ENCODE measurements around the gene ITGB4.
"Not testable (repeated sequence)": the region's sequence is repeated elsewhere in the genome, so short reads cannot be mapped to it uniquely, and the experiment has no call there.

Gene ITGB4

DNA sequence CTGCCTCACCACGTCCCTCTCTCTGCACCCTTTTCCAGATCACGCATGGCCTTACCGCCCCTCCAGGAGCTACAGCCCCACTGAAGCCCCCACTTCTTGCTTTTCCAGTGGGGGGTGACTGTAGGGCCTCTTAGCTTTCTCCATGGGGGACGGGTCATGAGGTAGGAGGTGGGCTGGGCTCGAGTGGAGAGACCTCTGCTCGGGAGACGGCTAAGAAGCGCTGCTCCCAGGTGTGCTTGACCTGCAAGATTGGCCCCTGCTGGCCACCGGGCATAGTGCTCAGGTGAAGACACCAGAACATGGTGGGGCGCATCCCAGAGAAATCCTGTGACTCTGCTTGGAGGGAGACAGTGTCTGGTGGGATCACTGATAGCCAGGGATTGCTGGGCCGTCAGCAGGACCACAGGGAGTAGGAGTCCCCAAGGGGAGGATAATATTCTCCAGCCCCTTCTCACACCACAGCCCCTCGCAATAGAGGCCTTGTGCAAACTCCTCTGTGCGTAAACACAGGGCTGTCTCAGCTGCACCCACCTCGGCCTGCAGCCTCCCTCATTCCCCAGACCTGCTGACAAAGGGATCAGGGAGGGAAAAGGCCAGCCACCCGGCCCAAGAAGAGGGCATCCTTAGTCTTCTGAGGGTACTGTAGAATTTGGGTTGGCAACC lies 52.7 kb downstream of the ITGB4 start:
- DNase-seq = no peak

DNA sequence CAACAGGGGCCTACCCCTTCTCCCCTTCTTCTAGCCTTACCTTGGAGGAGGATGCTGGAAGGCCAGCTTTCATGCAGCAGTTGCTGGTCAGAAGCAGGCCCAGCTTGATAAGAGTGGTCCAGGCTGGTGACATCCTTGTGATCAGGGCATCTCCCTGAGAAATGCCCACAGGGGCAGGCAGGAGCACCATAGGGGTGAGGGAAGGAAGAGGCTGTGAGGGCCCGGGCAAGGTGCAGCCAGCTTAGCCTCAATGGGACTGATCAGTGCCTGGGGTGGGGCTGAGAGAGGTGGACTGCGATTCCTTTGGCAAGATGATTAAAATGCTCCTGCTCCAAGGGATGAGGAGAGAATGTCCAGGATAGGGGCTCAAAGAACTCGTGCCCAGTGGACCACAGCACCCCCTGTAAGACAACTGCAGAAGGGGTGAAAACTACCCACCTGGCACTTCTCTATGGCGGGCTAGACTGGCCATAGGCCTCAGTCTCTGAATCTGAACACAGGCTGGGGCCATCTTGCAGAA lies 53.3 kb downstream of the ITGB4 start:
- DNase-seq = no peak

DNA sequence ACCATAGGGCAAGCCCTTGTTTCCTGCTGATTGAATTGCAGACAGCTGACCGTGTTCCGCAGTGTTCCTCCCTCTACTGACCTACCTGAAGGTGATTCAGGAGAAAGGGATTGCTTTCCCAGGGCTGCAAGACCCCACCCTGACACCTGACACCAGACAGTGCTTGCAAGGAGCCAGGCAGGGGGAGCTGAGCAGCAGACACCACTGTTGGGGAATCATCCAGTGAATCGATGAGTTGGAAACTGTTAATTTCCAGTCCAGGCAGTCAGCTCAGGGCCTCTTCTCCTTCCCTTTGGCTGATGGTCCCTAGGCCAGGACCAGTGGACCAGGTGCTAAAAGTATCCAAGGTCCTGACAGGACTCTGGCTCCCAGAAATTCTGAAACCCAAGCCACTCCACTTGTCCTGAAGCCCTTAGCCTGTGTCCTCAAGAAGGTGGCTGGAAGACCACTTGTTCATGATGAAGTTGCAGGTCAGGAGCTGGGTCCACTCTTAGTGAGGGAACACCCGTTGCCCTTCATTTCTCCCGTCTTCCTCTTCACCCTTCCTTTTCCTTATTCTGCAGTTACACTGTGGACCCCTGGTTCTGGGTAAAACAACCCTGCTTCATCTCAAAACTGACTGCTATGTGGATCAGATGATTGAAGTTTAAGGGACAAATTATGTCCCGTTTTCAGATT lies 53.9 kb downstream of the ITGB4 start:
- peak; percentile 35 for DNase-seq

DNA sequence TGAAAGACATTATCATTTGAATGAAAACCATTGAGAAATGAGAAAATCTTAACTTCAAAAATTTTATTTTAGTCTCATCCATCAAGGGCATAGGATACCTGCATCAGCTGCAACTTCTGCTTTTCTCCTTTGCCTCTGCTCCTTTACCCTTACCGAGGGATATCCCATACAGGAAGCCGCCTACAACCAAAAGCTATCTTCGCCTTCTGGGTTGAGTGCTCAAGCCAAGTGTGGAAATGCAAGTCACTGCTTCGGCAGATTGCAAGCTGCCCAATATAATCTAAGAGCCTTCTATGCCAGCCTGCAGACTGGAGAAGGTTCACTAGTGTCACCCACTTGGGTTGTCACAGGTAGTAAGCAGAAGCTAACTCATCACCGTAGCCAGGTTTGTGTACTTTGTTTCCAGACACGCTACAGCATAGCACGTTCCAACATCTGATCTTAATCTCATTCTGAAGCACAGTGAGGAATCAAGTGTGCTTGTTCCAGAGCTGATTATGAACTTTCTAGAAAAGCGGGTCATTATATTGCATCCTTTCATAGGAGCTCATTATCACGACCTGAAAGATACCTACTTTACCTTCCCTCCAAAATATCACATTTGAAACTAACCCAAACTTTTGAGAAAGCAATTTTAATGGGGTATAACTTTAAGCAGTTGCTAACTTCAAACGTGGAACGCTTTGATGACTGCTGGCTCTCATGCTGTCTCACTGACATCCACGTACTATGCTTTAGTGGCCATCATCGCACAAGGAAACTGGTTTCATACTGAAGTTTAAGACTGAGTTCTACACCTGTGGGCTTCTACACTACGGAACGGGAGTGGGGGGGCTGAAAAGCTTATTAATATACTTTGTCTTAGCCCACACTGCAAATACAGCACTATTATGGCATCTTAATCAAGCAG lies 55.4 kb downstream of the ITGB4 start:
- DNase-seq = no peak

DNA sequence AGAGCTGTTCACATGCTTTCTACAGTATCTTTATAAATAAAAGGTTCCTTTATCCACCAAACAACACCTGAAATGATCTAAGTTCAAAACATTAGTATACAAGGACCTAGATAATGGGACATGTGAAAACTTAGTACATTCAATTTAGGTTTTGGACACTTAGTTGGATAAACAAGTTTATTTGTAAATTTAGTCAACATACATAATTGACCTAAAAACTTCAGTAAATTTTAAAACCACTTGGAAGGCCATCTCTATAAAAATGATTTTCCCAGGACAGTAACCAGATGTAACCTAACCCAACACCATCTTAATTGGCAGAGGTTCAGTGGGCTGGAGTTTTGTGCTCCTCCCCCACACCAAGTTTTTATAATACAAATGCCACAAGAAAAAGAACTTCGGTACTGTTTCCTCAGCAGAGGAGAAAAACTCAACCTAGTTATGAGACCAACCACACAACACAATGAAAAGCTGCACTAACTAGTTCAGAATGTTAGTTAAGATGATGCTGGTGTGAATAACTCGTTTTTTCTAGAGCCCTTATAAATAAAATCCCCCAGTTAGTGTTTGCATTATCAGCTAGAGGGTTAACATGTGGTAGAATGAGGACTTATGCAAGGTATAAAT lies 56.1 kb downstream of the ITGB4 start:
- DNase-seq = no peak

DNA sequence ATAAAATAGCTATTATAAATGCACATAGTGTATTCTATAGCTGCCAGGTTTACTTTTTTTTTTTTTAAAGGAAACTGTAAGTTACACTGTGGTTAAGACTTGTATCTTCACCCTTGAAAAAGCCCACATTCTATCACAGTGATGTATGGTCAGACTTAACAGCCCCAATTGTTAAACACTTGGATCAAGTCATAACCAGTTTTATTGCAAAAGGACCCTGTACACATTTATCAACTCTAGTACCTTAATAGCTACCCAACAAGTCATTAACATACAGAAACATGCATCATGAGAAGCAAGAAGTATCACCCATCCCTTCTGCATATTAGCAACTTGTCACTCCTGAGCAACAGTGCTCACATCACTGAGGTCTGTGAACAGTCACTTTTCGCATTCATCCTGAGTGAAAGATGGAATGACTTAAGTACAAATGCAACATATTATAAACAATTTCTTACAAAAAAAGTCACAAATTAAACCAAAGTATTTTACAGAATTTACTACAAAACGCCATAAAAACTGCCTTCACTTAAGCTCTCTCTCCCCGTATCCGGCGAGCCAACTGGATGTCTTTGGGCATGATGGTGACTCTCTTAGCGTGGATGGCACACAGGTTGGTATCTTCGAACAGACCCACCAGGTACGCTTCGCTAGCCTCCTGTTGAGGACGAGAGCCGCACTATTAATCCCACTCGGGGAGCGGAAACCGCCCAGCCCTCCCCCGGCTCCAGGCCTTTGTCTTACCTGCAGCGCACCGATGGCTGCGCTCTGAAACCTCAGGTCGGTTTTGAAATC lies 57.0 kb downstream of the ITGB4 start:
- not testable (repeated sequence) for DNase-seq

DNA sequence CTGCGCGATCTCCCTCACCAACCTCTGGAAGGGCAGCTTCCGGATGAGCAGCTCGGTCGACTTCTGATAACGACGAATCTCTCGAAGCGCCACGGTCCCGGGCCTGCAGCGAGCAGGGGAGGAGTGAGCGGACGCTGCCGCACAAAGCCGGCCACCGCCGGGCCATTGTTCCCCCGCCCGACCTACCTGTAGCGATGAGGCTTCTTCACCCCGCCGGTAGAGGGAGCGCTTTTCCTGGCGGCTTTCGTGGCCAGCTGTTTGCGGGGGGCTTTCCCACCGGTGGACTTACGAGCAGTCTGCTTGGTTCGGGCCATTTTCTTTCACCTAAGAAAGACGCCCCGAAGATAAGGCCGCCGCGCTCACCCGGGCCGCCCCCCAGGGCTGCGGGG lies 57.6 kb downstream of the ITGB4 start:
- DNase-seq = peak; percentile 59

DNA sequence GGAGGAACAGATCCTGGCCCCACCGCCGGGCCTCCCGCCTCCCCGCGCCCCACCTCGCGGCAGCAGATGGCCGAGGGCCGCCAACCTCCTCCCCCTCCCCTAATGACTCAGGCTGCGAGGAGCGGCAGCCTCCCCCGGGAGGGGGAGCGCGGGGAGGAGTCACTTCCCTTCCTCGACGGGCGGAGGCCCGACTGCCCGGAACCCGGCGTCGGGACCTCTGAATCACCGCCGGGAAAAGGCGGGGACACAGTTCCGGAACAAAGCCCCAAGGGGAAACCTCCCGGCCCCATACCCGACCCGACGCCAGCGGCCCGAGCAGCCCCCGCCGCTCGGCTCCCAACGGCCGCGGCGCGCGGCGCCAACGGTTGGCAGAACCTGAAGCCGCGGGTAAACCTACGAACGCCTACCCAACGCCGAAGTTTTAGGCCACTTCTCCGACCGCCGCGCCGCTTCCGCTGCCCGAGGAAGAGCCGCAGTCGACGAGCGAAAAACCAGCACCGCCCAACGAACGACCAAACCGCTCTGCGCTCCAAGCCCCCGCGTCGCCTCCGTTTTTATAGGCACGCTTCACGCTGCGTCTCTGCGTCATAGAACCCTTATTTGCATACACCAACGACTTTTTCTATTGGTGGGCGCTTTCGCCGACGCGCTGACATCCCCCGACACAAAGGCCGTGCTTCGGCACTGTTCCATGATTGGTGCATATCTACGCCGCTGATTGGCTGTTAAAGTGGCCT lies 58.2 kb downstream of the ITGB4 start:
- DNase-seq = peak; percentile 99

DNA sequence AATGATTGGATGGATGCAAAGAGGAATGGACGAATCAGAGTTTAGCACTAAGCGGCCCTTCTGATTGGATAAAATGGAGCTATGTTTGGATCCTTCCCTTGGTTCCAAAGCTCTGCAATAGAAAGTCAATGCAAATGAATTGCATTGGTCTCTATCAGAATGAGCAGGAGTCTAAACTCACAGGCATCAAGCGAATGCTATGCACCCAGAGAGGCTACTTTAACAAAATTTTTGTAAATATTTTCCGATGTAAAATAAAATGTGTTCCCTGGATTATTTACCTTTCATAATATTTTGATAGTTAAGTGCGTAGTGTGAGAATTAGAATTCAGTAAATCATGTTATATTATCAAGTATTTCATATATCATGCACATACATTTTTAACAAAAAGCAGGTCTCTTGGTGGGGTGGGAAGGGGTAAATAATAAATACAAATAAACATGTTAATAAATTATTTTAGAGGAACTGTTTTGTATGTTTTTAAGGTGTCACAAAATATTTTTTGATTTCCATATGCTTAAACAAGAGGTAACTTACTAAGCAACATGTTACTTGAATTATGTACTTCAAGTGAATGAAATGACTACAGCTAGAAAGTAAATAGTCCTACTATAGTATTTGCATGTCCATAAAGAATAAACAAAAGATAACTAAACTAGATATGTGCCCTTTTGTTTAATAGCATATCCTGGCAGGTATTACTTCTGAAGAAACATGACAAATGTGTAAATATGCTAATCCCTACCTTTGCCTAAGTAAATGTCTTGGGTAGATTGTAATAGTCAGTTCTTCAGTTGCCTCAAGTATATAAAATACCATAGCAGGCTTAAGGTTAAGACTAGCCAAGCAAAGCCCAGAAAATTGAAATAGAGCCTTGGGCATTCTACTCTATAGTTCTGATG lies 59.0 kb downstream of the ITGB4 start:
- no peak for DNase-seq

DNA sequence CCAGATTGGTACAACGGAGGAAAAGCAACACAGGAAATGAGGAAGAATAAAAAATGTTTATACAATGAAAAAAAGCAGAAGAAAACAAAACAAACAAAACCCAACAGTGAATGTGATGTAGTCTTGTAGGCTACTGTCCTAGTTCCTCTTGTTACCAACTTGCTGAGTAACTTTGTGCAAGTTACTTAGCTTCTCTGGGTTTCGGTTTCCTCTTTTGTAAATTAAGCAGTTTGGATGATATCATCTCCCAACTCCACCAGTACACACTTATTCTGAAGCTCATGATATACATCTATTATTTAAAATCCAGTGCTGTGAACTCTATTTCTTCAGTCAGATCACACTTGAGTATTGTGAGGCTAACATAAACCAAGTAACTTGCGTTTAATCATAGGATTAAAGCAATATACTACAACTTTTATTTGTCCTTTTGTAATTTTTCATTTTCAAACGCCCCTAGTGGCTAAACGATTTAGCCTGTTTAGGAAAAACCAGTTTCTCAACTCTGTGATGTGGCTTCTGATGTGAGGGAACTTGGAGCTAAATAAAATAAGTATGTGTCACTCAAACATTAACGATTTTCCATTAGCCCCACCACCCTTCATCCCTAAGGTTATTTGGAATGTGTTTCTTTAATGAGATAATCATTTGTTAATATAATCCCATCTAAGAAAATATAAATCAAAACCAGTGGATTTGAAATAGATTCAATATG lies 62.0 kb downstream of the ITGB4 start:
- peak; percentile 62 for DNase-seq

DNA sequence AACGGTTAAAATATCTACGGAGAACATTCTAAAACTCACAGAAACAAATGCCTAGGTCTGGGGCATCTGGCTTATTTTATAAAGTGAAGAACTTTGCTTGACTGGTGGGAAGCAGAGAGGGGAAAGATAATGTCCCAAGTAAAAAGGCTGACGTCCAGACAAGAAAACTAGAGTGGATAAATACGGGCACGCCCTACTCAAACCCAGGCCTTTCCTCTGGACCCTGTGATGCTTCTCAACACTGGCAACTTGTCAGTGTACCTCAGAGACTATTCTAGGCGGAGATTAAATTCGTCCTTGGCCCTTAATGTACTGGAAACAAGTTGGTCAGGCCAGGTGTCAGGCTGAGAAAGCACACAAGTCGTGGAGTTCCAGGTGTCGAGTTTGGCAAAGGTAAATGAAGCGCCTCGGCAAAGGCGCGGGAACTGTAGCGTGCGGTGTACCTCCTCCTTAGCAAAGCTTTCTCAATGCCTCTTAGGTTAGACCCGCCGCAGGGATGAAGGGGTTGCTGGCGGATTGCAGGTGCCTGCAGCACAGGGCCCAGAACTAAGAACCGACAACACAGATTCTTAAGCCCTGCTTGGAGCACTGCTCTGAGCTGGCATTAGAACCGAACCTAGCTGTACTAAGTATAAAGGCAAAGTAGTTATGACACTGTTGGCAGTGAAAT lies 62.7 kb downstream of the ITGB4 start:
- no peak for DNase-seq

DNA sequence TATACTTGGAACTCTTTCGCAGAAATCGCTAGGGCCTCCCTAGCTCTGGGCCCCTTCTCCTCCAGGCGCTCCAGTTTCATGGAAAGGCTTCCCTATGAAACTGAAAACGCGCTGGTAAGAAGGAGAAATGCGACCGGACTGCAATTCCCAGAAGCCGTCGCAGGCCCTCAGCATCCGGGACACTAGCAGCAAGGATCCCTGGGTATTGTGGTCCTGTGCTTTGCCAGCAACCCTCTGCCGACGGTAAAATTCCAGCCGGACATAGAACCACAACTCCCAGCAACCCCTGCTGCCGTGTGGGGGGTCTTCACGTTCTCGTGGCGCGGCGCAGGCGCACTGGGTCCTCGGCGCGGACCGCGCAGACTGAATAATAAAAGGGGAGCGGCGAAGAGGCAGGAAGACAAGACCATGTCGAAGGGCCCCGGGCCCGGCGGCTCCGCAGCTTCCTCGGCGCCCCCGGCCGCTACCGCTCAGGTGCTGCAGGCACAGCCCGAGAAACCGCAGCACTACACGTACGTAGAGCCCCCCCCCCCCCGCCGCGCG lies 63.3 kb downstream of the ITGB4 start, which contains the start of gene UNK:
Gene UNK, plus strand, starts transcription at position 334 of the 543 bp plus-strand sequence. Its CDS starts 75 bp downstream, at position 409.
- DNase-seq = peak; percentile 98

DNA sequence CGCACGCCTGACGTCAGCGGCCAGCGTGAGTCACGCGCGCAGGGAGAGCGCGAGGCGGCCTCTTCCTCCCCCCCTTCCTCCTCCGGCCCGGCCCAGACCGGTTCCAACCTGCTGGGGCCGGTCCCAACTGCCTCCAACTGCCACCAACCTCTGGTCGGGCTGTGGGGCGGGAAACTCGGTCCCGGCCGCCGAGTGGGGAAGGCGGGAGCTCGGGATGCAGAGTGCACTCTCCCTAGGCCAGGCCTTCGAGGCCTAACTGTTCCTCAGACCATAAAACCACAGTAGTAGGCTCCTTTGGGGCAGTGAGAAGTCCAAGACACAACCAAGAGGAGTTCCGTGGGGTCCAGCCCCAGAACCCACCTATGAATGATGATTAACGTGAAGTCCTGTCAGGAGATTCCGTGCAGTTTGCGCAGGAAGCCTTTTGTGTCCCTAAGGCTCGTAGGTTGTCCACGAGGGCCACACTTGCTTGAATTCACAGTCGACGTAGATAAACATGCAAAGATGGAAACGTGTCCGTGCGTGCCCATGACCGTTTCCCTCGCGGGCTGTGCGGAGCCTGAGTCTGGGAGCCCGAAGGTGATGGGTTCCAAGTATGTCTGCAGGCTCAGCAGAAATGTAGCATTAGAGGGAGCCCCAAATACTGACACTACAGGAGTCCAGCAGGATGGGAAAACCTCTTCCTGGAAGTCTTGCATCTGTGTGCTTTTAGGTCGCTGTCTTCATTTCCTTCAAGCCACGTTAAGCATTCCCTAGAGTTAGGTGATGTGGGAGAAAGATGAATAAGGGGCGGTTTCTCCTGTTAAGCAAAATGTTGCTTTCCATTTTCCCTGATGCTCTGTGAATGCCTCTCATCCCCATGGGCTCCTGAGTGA lies 64.0 kb downstream of the ITGB4 start:
- DNase-seq = peak; percentile 93

DNA sequence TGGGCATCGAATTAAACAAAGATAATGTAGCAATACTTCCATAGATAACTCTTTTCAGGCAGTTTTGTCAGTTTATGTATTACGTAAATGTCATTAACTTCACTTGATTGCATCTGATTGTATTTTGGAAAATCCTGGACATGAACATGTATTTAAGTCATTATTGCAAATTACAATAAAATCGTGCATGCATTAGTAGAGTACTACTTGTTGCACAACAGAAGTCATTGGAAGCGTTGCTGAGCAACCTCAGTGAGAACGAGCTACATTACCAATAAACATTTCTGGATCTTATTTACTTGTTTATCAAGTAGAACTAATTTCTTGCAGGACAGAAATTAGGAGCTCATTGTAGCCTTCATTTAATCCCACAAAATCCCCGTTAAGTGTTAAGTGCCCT lies 70.0 kb downstream of the ITGB4 start:
- no peak for DNase-seq

DNA sequence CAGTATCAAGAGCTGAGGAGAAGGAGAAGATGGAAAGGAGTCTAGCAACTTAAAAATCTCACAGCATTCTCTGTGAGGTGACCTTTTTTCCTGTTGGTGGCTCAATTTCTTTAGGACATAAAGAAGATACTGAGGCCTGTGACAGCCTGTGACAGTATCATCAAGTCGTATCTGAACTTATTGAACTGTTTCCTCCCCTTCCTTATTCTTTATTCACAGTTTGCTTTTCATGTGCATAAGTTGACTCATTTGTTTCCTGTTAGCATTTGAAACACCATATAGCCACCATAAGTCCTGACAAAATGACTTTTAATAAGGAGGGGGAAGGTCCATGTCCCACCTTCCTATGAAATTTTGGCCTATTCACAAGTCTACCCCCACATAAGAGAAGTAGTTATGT lies 72.2 kb downstream of the ITGB4 start:
- DNase-seq = no peak

DNA sequence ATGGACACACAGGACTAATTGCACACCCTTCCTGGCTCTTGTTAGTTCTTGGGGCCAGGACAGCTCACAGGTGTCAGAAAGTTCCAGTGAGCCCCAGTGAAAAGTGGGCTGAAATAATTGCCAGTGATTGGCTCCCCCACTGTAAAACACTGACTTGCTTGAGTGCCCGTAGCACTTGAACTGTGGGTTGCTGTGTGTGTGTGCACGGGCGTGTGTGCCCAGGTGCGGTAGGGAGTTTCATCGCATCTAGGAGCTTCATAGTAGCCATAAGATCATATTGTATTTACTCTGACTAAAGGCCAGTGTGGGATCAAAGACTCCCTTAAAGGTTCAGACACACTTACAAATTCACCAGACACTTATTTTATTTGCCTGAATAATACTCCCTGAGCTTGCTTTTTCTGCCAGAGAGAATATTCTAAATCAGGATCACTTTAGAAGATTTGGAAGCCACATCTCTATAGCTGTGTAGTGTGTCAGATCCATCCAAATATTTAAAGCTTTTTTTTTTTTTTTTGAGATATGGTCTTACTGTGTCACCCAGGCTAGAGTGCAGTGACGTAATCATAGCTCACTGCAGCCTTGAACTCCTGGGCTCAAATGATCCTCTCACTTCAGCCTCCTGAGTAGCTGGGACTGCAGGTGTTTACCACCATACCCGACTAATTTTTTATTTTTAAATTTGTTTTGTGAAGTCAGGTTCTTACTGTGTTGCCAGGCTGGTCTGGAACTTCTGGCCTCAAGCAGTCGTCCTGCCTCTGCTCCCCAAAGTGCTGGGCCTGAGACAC lies 74.8 kb downstream of the ITGB4 start:
- no peak for DNase-seq

DNA sequence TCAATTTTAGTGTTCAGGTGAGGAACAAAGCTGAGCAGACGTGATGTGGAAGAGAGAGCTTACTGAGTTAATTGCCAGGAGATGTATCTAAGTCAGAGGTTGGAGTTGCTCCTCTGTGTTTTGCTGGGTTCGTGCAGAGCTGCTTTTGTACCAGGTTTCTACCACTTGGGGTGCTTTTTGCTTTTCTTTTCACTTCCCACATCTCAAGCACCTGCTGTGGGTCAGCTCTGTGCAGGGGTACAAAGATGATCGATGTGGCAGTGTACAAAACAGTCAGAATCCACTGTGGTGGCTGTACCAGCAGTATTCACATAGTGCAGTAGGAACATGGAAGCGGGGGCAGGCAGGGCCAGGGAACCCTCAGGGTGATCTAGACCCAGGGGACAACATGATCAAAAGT lies 78.1 kb downstream of the ITGB4 start:
- no peak for DNase-seq

Measured in COR-L47 (cell line).